IPS-15b (cell line): ENCODE measurements around the gene CDK5RAP2.

Experiments used
- H3K27me3 ChIP-seq: one replicate; pipeline ENCODE4 v1.6.1; 2013; ENCODE audit warnings: low read length; ENCODE audit not compliant: control insufficient read depth, insufficient read depth
- H3K36me3 ChIP-seq: one replicate; pipeline ENCODE4 v1.6.1; 2013; ENCODE audit warnings: low read length; ENCODE audit not compliant: control insufficient read depth, insufficient read depth
- H3K4me1 ChIP-seq: one replicate; pipeline ENCODE4 v1.6.1; 2013; ENCODE audit warnings: mild to moderate bottlenecking, low read length; ENCODE audit not compliant: control insufficient read depth, insufficient read depth
- H3K4me3 ChIP-seq: one replicate; pipeline ENCODE4 v1.5.1; 2013; ENCODE audit warnings: low read depth, low read length
- H3K9ac ChIP-seq: one replicate; pipeline ENCODE4 v1.6.1; 2013; ENCODE audit warnings: low read depth, mild to moderate bottlenecking, low read length
- H3K9me3 ChIP-seq: one replicate; pipeline ENCODE4 v1.6.1; 2013; ENCODE audit warnings: mild to moderate bottlenecking, low read length; ENCODE audit not compliant: control insufficient read depth, insufficient read depth

The CDK5RAP2 gene

GRCh38 chr9:120612218-120612617 lies 32.3 kb upstream of the CDK5RAP2 start:
- Histone ChIP-seq H3K36me3 (no peaks in the 10 kb centered on the region), H3K4me3 (no peak overlapping the region), H3K27me3 (no peaks in the 10 kb centered on the region), H3K4me1 (no peaks in the 10 kb centered on the region), H3K9ac (no peak overlapping the region), H3K9me3 (no peaks in the 10 kb centered on the region)

DNA sequence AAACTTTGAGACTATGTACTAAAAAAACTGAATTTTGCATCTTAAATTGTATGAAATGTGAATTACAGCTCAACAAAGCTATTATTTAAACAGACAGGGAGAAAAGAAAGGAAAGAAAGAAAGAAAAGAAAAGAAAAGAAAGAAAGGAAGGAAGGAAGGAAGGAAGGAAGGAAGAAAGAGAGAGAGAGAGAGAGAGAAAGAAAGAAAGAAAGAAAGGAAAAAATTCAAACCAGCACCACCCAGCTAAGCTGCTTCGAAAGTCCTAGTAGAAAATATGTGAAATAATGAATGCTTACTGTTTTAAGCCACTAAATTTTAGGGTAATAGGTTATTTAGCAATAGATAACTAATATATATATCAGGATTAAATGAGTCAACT lies 31.7 kb upstream of the CDK5RAP2 start:
- H3K9me3 ChIP-seq: no peaks in the 10 kb centered on the region
- no peaks in the 10 kb centered on the region for H3K4me1 ChIP-seq
- no peak overlapping the region for H3K9ac ChIP-seq
- H3K27me3 ChIP-seq: no peaks in the 10 kb centered on the region
- H3K4me3 ChIP-seq: no peak overlapping the region
- no peaks in the 10 kb centered on the region for H3K36me3 ChIP-seq

DNA sequence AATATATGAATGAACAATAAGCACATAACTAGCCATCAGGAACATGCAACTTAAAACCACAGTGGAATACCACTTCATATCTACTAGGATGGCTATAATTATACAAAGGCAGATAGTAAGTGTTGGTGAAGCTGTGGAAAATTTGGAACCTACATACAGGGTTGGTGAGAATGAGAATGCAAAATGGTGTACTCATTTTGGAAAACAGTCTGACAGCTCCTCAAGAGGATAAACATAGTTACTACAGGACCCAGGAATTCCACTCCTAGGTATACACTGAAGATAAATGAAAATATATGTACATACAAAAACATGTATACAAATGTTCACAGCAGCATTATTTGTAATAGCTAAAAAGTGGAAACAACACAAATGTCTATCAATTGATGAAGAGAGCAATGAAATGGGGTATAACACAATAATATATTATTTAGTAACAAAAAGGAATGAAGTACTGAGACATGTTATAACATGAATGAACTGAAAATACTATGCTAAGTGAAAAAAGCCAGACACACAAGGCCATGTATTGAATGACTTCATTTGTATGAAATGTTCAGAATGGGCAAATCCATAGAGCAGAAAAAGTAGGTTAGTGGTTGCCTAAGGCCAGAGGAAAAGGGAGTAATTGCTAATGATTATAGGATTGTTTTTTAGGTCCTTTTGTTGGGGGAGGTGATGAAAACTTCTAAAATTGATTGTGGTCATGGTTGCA lies 31.2 kb upstream of the CDK5RAP2 start:
- H3K4me3 ChIP-seq: no peak overlapping the region
- H3K36me3 ChIP-seq: no peaks in the 10 kb centered on the region
- no peaks in the 10 kb centered on the region for H3K9me3 ChIP-seq
- H3K4me1 ChIP-seq: no peaks in the 10 kb centered on the region
- H3K27me3 ChIP-seq: no peaks in the 10 kb centered on the region
- no peak overlapping the region for H3K9ac ChIP-seq

DNA sequence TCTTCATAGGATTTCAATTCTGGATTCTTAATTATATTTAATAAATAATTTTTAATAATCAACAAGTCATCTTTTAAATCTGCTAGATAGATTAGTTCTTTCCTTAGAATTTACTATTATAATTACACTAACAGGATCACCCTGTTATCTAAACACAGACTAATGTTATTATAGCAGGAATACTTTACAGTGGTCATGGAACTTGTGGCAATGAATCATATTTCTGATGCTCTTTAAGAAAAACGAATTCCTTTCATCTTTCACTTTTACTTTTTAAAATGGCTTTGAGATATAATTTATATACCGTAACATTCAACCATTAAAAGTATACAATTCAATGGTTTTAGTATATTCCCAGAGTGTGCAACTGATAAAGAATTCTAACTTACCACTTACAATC lies 29.7 kb upstream of the CDK5RAP2 start:
- Histone ChIP-seq H3K36me3 (no peaks in the 10 kb centered on the region), H3K4me3 (no peak overlapping the region), H3K4me1 (no peaks in the 10 kb centered on the region), H3K9me3 (no peaks in the 10 kb centered on the region), H3K9ac (no peak overlapping the region), H3K27me3 (no peaks in the 10 kb centered on the region)

- Histone ChIP-seq H3K9ac (no peak overlapping the region), H3K27me3 (no peaks in the 10 kb centered on the region), H3K9me3 (no peaks in the 10 kb centered on the region), H3K4me3 (no peak overlapping the region), H3K4me1 (no peaks in the 10 kb centered on the region), H3K36me3 (no peaks in the 10 kb centered on the region)
These were observed 28.5 kb upstream of the CDK5RAP2 start for GRCh38 chr9:120608421-120608820.

DNA sequence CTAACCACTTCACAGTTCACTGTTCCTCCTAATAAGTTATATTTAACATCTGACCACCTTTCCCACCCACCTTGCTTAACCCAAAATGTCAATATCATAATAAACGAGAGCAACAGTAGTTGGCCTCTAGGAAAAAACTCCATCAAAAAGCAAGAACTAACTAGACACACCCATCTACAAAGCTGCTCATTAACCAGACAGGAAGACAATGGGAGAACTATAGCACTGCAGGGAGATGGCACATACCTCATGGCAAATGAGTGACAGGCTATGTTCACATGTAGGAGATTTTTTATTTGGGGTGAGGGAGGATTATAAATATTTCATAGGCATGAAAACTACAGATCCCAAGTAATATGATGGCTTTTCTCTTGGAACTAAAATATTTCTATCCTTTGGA lies 23.6 kb upstream of the CDK5RAP2 start:
- Histone ChIP-seq H3K36me3 (no peaks in the 10 kb centered on the region), H3K4me1 (no peaks in the 10 kb centered on the region), H3K4me3 (no peak overlapping the region), H3K27me3 (no peaks in the 10 kb centered on the region), H3K9me3 (no peaks in the 10 kb centered on the region), H3K9ac (no peak overlapping the region)

- Histone ChIP-seq H3K36me3 (no peaks in the 10 kb centered on the region), H3K9me3 (no peaks in the 10 kb centered on the region), H3K4me3 (no peak overlapping the region), H3K4me1 (no peaks in the 10 kb centered on the region), H3K9ac (no peak overlapping the region), H3K27me3 (no peaks in the 10 kb centered on the region)
These were observed 23.0 kb upstream of the CDK5RAP2 start for GRCh38 chr9:120603010-120603409.

GRCh38 chr9:120593955-120594277 lies 13.9 kb upstream of the CDK5RAP2 start:
- Histone ChIP-seq H3K9me3 (no peaks in the 10 kb centered on the region), H3K4me1 (no peaks in the 10 kb centered on the region), H3K36me3 (no peaks in the 10 kb centered on the region), H3K27me3 (no peaks in the 10 kb centered on the region), H3K9ac (no peak overlapping the region), H3K4me3 (no peak overlapping the region)

DNA sequence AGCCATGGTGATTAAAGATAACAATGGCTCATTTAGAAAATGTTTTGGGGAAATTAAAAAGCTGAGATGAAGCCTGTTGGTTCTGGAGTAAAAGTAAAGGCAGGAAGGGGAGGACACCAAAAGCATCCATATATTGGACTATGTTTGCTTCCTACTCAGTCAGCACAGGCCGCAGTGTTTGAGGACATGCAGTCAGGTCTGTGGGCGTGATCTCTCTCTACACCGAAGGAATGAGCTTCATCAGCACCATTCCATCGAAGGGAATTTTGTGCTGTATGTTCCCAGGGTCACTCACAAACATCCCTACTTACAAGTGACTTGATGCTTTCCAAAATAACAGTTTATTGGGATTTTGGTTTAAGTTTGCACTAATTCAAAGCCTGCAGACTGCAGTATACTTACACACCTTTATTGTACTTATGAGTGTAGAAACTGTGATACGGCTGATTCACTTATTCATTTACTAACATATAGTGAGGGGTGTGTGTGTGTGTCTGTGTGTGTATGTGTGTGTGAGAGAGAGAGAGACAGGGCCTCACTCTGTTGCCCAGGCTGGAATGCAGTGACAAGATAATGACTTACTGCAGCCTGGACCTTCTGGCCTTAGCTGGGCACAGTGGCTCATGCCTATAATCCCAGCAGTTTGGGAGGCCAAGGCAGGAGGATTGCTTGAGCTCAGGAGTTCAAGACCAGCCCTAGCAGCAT lies 13.4 kb upstream of the CDK5RAP2 start:
- H3K4me3 ChIP-seq: no peak overlapping the region
- H3K36me3 ChIP-seq: no peaks in the 10 kb centered on the region
- no peak overlapping the region for H3K9ac ChIP-seq
- H3K4me1 ChIP-seq: no peaks in the 10 kb centered on the region
- no peaks in the 10 kb centered on the region for H3K9me3 ChIP-seq
- H3K27me3 ChIP-seq: no peaks in the 10 kb centered on the region

- Histone ChIP-seq H3K27me3 (no peaks in the 10 kb centered on the region), H3K9ac (no peak overlapping the region), H3K4me3 (no peak overlapping the region), H3K36me3 (no peaks in the 10 kb centered on the region), H3K4me1 (no peaks in the 10 kb centered on the region), H3K9me3 (no peaks in the 10 kb centered on the region)
These were observed 12.2 kb upstream of the CDK5RAP2 start for GRCh38 chr9:120592210-120592609.

DNA sequence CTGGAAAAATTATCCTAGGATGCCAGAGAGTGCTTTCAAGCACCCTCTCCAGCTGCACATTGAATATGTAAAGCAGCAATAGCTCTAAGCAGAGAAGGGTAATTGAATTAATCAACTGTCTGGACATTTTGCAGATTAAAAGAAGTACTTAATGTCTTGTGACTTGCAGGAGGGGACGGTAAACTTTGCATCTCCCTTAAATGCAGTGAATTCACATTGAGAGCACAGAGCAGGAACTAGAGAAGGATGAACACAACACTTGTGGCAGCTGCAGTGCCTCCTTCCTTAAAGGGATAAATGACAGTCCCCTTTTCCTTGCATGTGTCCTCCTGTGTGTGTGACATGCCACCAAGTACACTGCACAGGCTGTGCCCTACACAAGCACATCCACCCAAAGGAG lies 7.4 kb upstream of the CDK5RAP2 start:
- Histone ChIP-seq H3K27me3 (no peaks in the 10 kb centered on the region), H3K9me3 (no peaks in the 10 kb centered on the region), H3K4me3 (no peak overlapping the region), H3K9ac (no peak overlapping the region), H3K36me3 (no peaks in the 10 kb centered on the region), H3K4me1 (no peaks in the 10 kb centered on the region)

GRCh38 chr9:120583958-120584369 lies 4.0 kb upstream of the CDK5RAP2 start:
- Histone ChIP-seq H3K9ac (no peak overlapping the region), H3K27me3 (no peaks in the 10 kb centered on the region), H3K4me1 (peaks cover 2% of the 10 kb centered on the region), H3K9me3 (no peaks in the 10 kb centered on the region), H3K36me3 (no peaks in the 10 kb centered on the region), H3K4me3 (no peak overlapping the region)
